Measurements from ENCODE around the gene DHCR24. TPM values are rescaled to one million over a fixed set of nuclear protein-coding genes. Genes with fewer than 3 reads are reported as not detected.

DHCR24 gene, protein sequence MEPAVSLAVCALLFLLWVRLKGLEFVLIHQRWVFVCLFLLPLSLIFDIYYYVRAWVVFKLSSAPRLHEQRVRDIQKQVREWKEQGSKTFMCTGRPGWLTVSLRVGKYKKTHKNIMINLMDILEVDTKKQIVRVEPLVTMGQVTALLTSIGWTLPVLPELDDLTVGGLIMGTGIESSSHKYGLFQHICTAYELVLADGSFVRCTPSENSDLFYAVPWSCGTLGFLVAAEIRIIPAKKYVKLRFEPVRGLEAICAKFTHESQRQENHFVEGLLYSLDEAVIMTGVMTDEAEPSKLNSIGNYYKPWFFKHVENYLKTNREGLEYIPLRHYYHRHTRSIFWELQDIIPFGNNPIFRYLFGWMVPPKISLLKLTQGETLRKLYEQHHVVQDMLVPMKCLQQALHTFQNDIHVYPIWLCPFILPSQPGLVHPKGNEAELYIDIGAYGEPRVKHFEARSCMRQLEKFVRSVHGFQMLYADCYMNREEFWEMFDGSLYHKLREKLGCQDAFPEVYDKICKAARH
- 80.2 and 118 TPM in 2 replicates for total RNA-seq

DNA sequence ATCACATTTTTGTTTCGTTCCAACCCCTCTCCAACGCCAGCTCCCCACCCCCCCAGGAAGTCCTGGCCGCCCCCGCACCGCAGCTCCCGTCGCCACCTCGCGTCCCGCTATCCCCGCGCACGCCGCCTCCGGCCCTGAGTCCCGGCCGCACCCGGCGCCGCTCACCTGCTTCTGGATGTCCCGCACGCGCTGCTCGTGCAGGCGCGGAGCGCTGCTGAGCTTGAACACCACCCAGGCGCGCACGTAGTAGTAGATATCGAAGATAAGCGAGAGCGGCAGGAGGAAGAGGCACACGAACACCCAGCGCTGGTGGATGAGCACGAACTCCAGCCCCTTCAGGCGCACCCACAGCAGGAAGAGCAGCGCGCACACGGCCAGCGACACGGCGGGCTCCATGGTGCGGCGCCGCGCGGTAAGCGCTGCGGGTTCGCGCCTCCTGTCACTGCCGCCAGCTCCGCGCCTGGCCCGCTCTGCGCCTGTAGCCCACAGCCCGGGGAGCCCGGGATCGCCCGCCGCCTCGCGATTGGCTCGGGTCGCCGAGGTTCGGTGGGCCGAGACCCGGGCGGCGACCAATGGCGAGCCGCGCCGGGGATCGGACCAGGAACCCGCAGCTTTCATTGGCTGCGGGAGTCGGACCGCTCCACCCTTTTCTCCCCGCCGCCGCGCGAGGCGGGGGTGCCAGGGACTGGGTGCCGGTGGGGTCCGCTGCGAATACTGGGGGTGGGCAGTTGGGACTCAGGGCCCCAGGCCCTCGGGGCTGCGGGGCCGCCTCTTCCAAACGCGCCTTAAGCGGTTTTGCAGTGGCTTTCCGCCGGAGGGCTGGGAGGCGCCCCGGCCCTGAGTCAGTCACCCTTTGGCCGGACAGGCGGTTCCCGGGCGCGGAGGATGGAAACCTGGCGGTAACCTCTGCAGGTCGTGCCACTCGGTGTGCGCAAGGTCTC is at the start of gene DHCR24:
DHCR24 (minus strand) TSS at position 472 of the 941 bp plus-strand sequence; CDS start at position 396, 76 bp downstream.

DNA sequence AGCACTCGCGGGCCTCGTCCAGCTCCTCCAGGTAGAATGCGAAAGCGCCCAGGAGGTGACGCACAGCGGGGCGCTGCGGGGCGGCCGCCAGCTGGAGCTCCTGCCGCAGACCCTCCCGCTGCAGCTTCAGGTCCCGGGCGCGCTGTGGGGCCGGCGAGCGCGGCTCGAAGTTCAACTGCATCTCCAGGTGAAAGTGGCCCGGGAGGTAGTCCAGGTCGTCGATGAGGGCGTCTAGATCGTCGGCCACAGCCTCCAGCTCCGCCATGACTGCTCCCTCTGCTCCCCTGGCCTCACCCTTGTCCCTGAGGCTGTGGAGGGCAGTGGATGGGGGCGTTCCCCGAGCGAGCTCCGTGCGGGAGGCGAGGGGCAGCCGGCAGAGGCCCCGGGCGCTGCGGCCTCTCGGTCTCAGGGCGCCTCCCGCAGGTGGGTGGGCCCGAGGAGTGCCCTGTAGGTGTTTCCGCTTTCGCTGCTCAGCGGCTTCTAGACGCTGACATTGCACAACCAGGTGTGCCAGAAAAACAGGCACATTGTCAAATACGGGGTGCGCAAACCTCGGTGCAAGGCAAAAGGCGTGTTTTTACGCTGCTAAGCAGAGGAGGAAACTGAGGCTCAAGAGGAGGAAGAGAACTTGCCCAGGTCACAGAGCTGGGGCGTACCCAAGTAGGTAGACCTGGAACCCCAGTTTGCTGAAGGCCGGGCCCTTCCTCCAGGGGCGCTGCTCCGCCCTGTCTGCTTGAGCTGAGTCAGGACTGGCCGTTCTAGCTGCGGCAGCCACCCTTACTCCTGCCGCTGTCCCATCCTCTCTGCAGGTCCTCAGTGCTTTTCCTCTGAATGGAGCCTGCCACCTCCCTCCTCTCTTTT is 85.9 kb downstream of the DHCR24 start, which contains the start of gene TTC22:
TTC22 (minus strand) TSS at position 425 of the 861 bp plus-strand sequence; CDS start at position 265, 160 bp downstream.

Other genes starting within 250 kb of the DHCR24 start
- gene MROH7, start 245.4 kb downstream of the DHCR24 start, total RNA-seq, result under 0.01 and 0.30 TPM in 2 replicates
- gene TTC4, start 171.3 kb downstream of the DHCR24 start, total RNA-seq, result 25.3 and 29.6 TPM in 2 replicates
- gene PARS2, start 122.7 kb downstream of the DHCR24 start, total RNA-seq, result 2.6 and 6.1 TPM in 2 replicates
- gene TTC22, start 85.9 kb downstream of the DHCR24 start, total RNA-seq, result not detected in 2 replicates
- not detected in 2 replicates for gene TMEM61, start 93.4 kb upstream of the DHCR24 start, total RNA-seq
- not detected in 2 replicates for gene BSND, start 111.7 kb upstream of the DHCR24 start, total RNA-seq
- 0.46 and 0.65 TPM in 2 replicates for gene PCSK9, start 152.4 kb upstream of the DHCR24 start, total RNA-seq

Data from epithelial cell of umbilical artery (primary cell).